HepG2 (cell line): ENCODE data around the gene GLRX5. TPM values are rescaled to one million over a fixed set of nuclear protein-coding genes. Genes with fewer than 3 reads are reported as not detected.

Source experiments
- CAMTA2 ChIP-seq: sonication (generic); formaldehyde crosslinking; IDR thresholded peaks from 2 replicates; pipeline ENCODE4 v1.4.0; 2020; ENCODE audit warnings: mild to moderate bottlenecking, missing genetic modification reagents, borderline replicate concordance
- CSRNP2 ChIP-seq: sonication (generic); formaldehyde crosslinking; conservative IDR thresholded peaks from 2 replicates; pipeline ENCODE4 v1.8.0; 2022; ENCODE audit warnings: low read depth, missing genetic modification reagents
- JDP2 ChIP-seq: sonication (generic); formaldehyde crosslinking; IDR thresholded peaks from 2 replicates; pipeline ENCODE4 v1.8.1; 2022; ENCODE audit warnings: missing genetic modification reagents, borderline replicate concordance
- LCORL ChIP-seq, 2 experiments: fragments of 450-650 bp in 1 of 2; sonication (generic) in 1 of 2; formaldehyde crosslinking in 1 of 2; IDR thresholded peaks; 2 replicates each; pipeline versions ENCODE4 v1.5.0 to v1.6.1; 2017 to 2020; ENCODE audit warnings: antibody characterized with exemption in 1 of 2, missing genetic modification reagents in 1 of 2
- MXD3 ChIP-seq: IDR thresholded peaks from 2 replicates; pipeline ENCODE4 v1.6.1; 2016; ENCODE audit warnings: mild to moderate bottlenecking, missing biosample characterization, missing genetic modification reagents
- RARG ChIP-seq: sonication (generic); formaldehyde crosslinking; IDR thresholded peaks from 2 replicates; pipeline ENCODE4 v1.4.0; 2020; ENCODE audit warnings: low read depth, mild to moderate bottlenecking, missing genetic modification reagents
- TBP ChIP-seq: sonication (generic); formaldehyde crosslinking; IDR thresholded peaks from 2 replicates; pipeline ENCODE4 v1.5.0; 2020; ENCODE audit warnings: missing genetic modification reagents
- TMF1 ChIP-seq: sonication (generic); formaldehyde crosslinking; IDR thresholded peaks from 2 replicates; pipeline ENCODE4 v1.8.1; 2022; ENCODE audit warnings: low read depth, missing genetic modification reagents
- ZFP1 ChIP-seq: IDR thresholded peaks from 2 replicates; pipeline ENCODE4 v1.6.1; 2016
- ZNF138 ChIP-seq: sonication (generic); formaldehyde crosslinking; IDR thresholded peaks from 2 replicates; pipeline ENCODE4 v1.5.0; 2020; ENCODE audit warnings: mild to moderate bottlenecking, low read depth, missing genetic modification reagents
- ZNF343 ChIP-seq: sonication (generic); formaldehyde crosslinking; IDR thresholded peaks from 2 replicates; pipeline ENCODE4 v1.4.0; 2020; ENCODE audit warnings: mild to moderate bottlenecking, missing genetic modification reagents
- ZNF562 ChIP-seq: sonication (generic); formaldehyde crosslinking; IDR thresholded peaks from 2 replicates; pipeline ENCODE4 v1.8.0; 2022; ENCODE audit warnings: missing genetic modification reagents, borderline replicate concordance
- polyA plus RNA-seq, 8 experiments: library from polyadenylated mRNA; depleted of rRNA in 3 of 8; stranded (reverse) in 7 of 8; unstranded in 1 of 8; fragments of >200 nt; fragmentation: Illumina TruSeq in 4 of 8; extraction: Trizol in 4 of 8; gene quantifications; 2 replicates each; pipeline versions ENCODE4 v1.2.1 to v1.2.3, GENCODE V29; 2011 to 2016; ENCODE audit warnings: low read depth in 4 of 8, missing spikeins in 1 of 8, mixed read lengths in 1 of 8; ENCODE audit not compliant: insufficient read depth in 1 of 8
- total RNA-seq, 5 experiments: library from RNA; depleted of rRNA; stranded (reverse); fragments of >200 nt; fragmentation: Illumina TruSeq; extraction: Trizol; gene quantifications; 2 replicates each; pipeline ENCODE4 v1.2.3, GENCODE V29; 2016; ENCODE audit warnings: low read depth in 1 of 5
- TF ChIP-seq, protein P1 (sequence below): IDR thresholded peaks from 2 replicates; pipeline ENCODE4 v1.6.1; 2016; ENCODE audit warnings: low read depth, borderline replicate concordance
- TF ChIP-seq, protein P2 (sequence below): sonication (generic); formaldehyde crosslinking; IDR thresholded peaks from 2 replicates; pipeline ENCODE4 v1.4.0; 2020; ENCODE audit warnings: missing genetic modification reagents, borderline replicate concordance
- TF ChIP-seq, protein P3 (sequence below), 2 experiments: fragments of 450-650 bp in 1 of 2; sonication (generic) in 1 of 2; formaldehyde crosslinking; IDR thresholded peaks; 2 replicates each; pipeline versions ENCODE4 v1.5.0 to v1.8.0; 2020 to 2022; ENCODE audit warnings: mild to moderate bottlenecking in 1 of 2, missing genetic modification reagents in 1 of 2
- TF ChIP-seq, protein P4 (sequence below): sonication (generic); formaldehyde crosslinking; IDR thresholded peaks from 2 replicates; pipeline ENCODE4 v1.5.0; 2020; ENCODE audit warnings: mild to moderate bottlenecking, low read depth, missing genetic modification reagents, borderline replicate concordance
- TF ChIP-seq, protein P5 (sequence below): sonication (generic); formaldehyde crosslinking; IDR thresholded peaks from 2 replicates; pipeline ENCODE4 v1.5.0; 2020; ENCODE audit warnings: mild to moderate bottlenecking, missing genetic modification reagents

The GLRX5 gene
- total and polyA plus RNA-seq, 2 of the 13 experiments (the other 11 are each of a cell fraction or from before 2014, with no cell fraction given): 122 to 146 TPM

DNA sequence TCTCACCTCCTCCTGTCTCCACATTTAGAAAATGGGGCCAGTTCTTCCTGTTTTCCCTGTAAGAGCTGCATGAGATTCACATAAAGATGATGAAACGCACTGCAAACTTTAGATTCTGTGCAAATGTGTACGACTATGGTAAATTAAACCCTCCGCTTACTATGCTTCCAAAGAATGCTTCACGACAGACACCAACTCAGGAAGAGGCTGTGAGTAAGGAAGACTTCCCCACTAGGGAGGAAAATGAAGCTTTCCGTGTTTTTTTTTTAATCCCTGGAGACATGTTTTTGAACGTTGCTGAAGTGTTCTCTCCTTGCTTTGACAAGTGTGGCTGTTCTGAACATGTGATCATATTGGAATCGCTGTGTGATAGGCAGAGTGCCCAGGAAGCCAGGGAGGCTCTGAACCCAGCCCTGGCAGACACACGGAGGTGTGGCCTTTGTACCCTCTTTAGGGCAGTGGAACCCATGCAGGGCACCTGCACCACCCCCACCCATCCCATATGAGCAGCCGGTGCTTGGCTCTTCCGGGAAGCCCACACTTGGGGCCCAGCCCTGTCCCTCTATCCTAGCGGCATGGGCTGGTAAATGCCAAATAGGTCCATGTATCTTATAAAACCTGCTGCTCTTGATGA is 10.9 kb upstream of the GLRX5 start (continued):
- no peak for TF ChIP-seq CSRNP2 (CRISPR knock-in tag)
- TF ChIP-seq RARG (CRISPR knock-in tag): no peak; the same call in 1 of the 2 replicates
- TF ChIP-seq ZFP1 (CRISPR knock-in tag): no peak
- no peak for TF ChIP-seq LCORL (IDR thresholded peaks at IDR 0.05)
- no peak for TF ChIP-seq LCORL (CRISPR knock-in tag; IDR thresholded peaks at IDR 0.05)
- TF ChIP-seq, protein P1, sequence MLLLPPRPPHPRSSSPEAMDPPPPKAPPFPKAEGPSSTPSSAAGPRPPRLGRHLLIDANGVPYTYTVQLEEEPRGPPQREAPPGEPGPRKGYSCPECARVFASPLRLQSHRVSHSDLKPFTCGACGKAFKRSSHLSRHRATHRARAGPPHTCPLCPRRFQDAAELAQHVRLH: no peak
- no peak for TF ChIP-seq TMF1 (CRISPR knock-in tag)
- TF ChIP-seq, protein P2, sequence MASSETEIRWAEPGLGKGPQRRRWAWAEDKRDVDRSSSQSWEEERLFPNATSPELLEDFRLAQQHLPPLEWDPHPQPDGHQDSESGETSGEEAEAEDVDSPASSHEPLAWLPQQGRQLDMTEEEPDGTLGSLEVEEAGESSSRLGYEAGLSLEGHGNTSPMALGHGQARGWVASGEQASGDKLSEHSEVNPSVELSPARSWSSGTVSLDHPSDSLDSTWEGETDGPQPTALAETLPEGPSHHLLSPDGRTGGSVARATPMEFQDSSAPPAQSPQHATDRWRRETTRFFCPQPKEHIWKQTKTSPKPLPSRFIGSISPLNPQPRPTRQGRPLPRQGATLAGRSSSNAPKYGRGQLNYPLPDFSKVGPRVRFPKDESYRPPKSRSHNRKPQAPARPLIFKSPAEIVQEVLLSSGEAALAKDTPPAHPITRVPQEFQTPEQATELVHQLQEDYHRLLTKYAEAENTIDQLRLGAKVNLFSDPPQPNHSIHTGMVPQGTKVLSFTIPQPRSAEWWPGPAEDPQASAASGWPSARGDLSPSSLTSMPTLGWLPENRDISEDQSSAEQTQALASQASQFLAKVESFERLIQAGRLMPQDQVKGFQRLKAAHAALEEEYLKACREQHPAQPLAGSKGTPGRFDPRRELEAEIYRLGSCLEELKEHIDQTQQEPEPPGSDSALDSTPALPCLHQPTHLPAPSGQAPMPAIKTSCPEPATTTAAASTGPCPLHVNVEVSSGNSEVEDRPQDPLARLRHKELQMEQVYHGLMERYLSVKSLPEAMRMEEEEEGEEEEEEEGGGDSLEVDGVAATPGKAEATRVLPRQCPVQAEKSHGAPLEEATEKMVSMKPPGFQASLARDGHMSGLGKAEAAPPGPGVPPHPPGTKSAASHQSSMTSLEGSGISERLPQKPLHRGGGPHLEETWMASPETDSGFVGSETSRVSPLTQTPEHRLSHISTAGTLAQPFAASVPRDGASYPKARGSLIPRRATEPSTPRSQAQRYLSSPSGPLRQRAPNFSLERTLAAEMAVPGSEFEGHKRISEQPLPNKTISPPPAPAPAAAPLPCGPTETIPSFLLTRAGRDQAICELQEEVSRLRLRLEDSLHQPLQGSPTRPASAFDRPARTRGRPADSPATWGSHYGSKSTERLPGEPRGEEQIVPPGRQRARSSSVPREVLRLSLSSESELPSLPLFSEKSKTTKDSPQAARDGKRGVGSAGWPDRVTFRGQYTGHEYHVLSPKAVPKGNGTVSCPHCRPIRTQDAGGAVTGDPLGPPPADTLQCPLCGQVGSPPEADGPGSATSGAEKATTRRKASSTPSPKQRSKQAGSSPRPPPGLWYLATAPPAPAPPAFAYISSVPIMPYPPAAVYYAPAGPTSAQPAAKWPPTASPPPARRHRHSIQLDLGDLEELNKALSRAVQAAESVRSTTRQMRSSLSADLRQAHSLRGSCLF (CRISPR knock-in tag): no peak
- no peak for TF ChIP-seq ZNF138
- no peak for TF ChIP-seq TBP (CRISPR knock-in tag)
- no peak for TF ChIP-seq MXD3 (CRISPR knock-in tag)
- no peak for TF ChIP-seq JDP2 (CRISPR knock-in tag)
- TF ChIP-seq, protein P3, sequence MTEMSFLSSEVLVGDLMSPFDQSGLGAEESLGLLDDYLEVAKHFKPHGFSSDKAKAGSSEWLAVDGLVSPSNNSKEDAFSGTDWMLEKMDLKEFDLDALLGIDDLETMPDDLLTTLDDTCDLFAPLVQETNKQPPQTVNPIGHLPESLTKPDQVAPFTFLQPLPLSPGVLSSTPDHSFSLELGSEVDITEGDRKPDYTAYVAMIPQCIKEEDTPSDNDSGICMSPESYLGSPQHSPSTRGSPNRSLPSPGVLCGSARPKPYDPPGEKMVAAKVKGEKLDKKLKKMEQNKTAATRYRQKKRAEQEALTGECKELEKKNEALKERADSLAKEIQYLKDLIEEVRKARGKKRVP (CRISPR knock-in tag; IDR thresholded peaks at IDR 0.05): no peak; a peak in 1 of 4 replicates
- TF ChIP-seq CAMTA2 (CRISPR knock-in tag): no peak
- no peak for TF ChIP-seq ZNF562 (CRISPR knock-in tag)
- TF ChIP-seq, protein P4, sequence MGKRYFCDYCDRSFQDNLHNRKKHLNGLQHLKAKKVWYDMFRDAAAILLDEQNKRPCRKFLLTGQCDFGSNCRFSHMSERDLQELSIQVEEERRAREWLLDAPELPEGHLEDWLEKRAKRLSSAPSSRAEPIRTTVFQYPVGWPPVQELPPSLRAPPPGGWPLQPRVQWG: no peak
- TF ChIP-seq, protein P5, sequence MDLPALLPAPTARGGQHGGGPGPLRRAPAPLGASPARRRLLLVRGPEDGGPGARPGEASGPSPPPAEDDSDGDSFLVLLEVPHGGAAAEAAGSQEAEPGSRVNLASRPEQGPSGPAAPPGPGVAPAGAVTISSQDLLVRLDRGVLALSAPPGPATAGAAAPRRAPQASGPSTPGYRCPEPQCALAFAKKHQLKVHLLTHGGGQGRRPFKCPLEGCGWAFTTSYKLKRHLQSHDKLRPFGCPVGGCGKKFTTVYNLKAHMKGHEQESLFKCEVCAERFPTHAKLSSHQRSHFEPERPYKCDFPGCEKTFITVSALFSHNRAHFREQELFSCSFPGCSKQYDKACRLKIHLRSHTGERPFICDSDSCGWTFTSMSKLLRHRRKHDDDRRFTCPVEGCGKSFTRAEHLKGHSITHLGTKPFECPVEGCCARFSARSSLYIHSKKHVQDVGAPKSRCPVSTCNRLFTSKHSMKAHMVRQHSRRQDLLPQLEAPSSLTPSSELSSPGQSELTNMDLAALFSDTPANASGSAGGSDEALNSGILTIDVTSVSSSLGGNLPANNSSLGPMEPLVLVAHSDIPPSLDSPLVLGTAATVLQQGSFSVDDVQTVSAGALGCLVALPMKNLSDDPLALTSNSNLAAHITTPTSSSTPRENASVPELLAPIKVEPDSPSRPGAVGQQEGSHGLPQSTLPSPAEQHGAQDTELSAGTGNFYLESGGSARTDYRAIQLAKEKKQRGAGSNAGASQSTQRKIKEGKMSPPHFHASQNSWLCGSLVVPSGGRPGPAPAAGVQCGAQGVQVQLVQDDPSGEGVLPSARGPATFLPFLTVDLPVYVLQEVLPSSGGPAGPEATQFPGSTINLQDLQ (CRISPR knock-in tag): peak; percentile 69; the same call in 1 of the 2 replicates
- TF ChIP-seq ZNF343 (CRISPR knock-in tag): no peak; the same call in 1 of the 2 replicates
